K562 (cell line): ENCODE results near the gene NEB. TPM values are rescaled to one million over a fixed set of nuclear protein-coding genes. Genes with fewer than 3 reads are reported as not detected.

Experiments
- ATAC-seq: fragments of 200-7000 bp; cut with Tn5 transposase; 3 replicates; pipeline ENCODE4 v1.9.1; 2020; ENCODE audit warnings: moderate library complexity
- Bru-seq: library from RNA; stranded (reverse); fragments of 400-500 nt; gene quantifications from one replicate; lab custom pipeline; 2021; lab: Mats Ljungman, UMichigan
- BruChase-seq, 2 experiments: library from RNA; stranded (reverse); fragments of 400-500 nt; gene quantifications; one replicate each; lab custom pipeline; 2021; lab: Mats Ljungman, UMichigan
- BruUV-seq: library from RNA; stranded (reverse); fragments of 400-500 nt; replicated peaks from 2 replicates; lab custom pipeline; 2021; lab: Mats Ljungman, UMichigan
- CTCF ChIA-PET: fragments of 300-600 bp; formaldehyde crosslinking; extraction: SDS; loops from one replicate; lab custom pipeline; 2021; ENCODE audit warnings: low intra/inter-chr PET ratio; lab: Yijun Ruan, JAX
- POLR2A ChIA-PET: fragments of 300-600, 350-650 bp; sonication (Branson Sonifier 250); formaldehyde crosslinking; extraction: SDS; loops from one replicate; lab custom pipeline; 2021; ENCODE audit warnings: antibody characterized with exemption, inconsistent platforms; lab: Yijun Ruan, JAX
- DNase-seq, 4 experiments: peaks; one replicate each; pipeline versions ENCODE4 v3.0.0 to v3.0.0-alpha.2; 2011 to 2018; ENCODE audit warnings: low spot score in 3 of 4, mixed read lengths in 3 of 4; ENCODE audit errors: extremely low read depth in 1 of 4
- FAIRE-seq: peaks from 2 replicates; lab custom pipeline; 2011; peaks lifted over from hg19 to GRCh38; lab: Jason Lieb, UNC
- H2AFZ ChIP-seq: 2 replicates; pipeline ENCODE4 v1.6.0; 2011; ENCODE audit warnings: low read depth, low read length, control low read depth, inconsistent platforms
- H3K27ac ChIP-seq: fragments of 200-600 bp; 3 replicates; pipeline ENCODE4 v1.8.0; 2011; ENCODE audit warnings: low read depth, mild to moderate bottlenecking, control low read depth, inconsistent platforms, low read length, moderate library complexity, mixed read lengths; ENCODE audit errors: extremely low read depth
- H3K27me3 ChIP-seq, 2 experiments: fragments of 300-600 bp in 1 of 2; 2 replicates in 1 of 2; 3 replicates in 1 of 2; pipeline versions ENCODE4 v1.6.0 to v1.8.0; 2011; ENCODE audit warnings: inconsistent platforms in 2 of 2, low read length in 2 of 2, mild to moderate bottlenecking in 1 of 2, mixed read lengths in 1 of 2, moderate library complexity in 1 of 2; ENCODE audit not compliant: control insufficient read depth in 2 of 2, insufficient read depth in 2 of 2
- H3K36me3 ChIP-seq: fragments of 300-600 bp; 3 replicates; pipeline ENCODE4 v1.8.0; 2011; ENCODE audit warnings: mild to moderate bottlenecking, low read length, inconsistent platforms; ENCODE audit not compliant: control insufficient read depth, insufficient read depth
- H3K4me1 ChIP-seq, 2 experiments: fragments of 200-600 bp in 1 of 2; replicated peaks in 1 of 2; 2 replicates in 1 of 2; 3 replicates in 1 of 2; pipeline versions ENCODE4 v1.5.1 to v1.8.0; 2011; ENCODE audit warnings: inconsistent platforms in 2 of 2, low read length in 2 of 2, mild to moderate bottlenecking in 1 of 2, mixed read lengths in 1 of 2, moderate library complexity in 1 of 2; ENCODE audit not compliant: control insufficient read depth in 2 of 2, insufficient read depth in 2 of 2
- H3K4me2 ChIP-seq: 2 replicates; pipeline ENCODE4 v1.6.1; 2011; ENCODE audit warnings: low read length, control low read depth, inconsistent platforms, mixed read lengths; ENCODE audit not compliant: insufficient read depth
- H3K4me3 ChIP-seq: fragments of 200-600 bp; sonication (generic), shearing (Covaris generic); 2 replicates; pipeline ENCODE4 v1.5.1; 2016; ENCODE audit warnings: control low read depth, inconsistent platforms
- H3K79me2 ChIP-seq: fragments of 200-600 bp; 3 replicates; pipeline ENCODE4 v1.8.0; 2011; ENCODE audit warnings: low read length, inconsistent platforms; ENCODE audit not compliant: control insufficient read depth, insufficient read depth
- H3K9ac ChIP-seq, 2 experiments: 2 replicates each; pipeline versions ENCODE4 v1.6.0 to v1.6.1; 2011; ENCODE audit warnings: low read depth in 2 of 2, low read length in 2 of 2, control low read depth in 1 of 2, inconsistent platforms in 1 of 2, mild to moderate bottlenecking in 1 of 2, mixed read lengths in 1 of 2; ENCODE audit not compliant: insufficient read depth in 1 of 2
- H3K9me1 ChIP-seq: one replicate; pipeline ENCODE4 v1.6.0; 2011; ENCODE audit warnings: inconsistent platforms, mild to moderate bottlenecking, low read length, moderate library complexity; ENCODE audit not compliant: control insufficient read depth, insufficient read depth
- H3K9me3 ChIP-seq: replicated peaks from 2 replicates; pipeline ENCODE4 v1.5.1; 2011; ENCODE audit warnings: low read depth, low read length, inconsistent platforms; ENCODE audit not compliant: control insufficient read depth, insufficient read depth
- H4K20me1 ChIP-seq: replicated peaks from 2 replicates; pipeline ENCODE4 v1.6.1; 2011; ENCODE audit warnings: low read length, inconsistent platforms, mixed read lengths; ENCODE audit not compliant: control insufficient read depth, insufficient read depth
- USF2 ChIP-seq: sonication (generic); formaldehyde crosslinking; IDR thresholded peaks from 2 replicates; pipeline ENCODE4 v1.5.0; 2020; ENCODE audit warnings: missing genetic modification reagents
- ZNF717 ChIP-seq: fragments of 250-450 bp; sonication (Bioruptor Pico); IDR thresholded peaks from 2 replicates; pipeline ENCODE4 v1.5.0; 2021
- WGBS: fragments of 100-300 bp; shearing (Covaris generic); methylation state at CpG from one replicate; pipeline ENCODE4 v1.1.6; 2016; ENCODE audit warnings: low coverage, mixed read lengths; ENCODE audit not compliant: insufficient coverage; ENCODE audit errors: missing lambda C conversion rate; 5-methylcytosine and 5-hydroxymethylcytosine counted together
- in situ Hi-C: fragments of 300-500 bp; cut with MboI; formaldehyde crosslinking; loops from 4 replicates; pipeline ENCODE4 v1.15.0; 2018; ENCODE audit warnings: inconsistent platforms, mixed read lengths
- intact Hi-C: fragments of 100-400 bp; cut with micrococcal nuclease; formaldehyde crosslinking; loops from 2 replicates; pipeline ENCODE4 v1.14.2; 2022
- long read RNA-seq, 3 experiments: library from polyadenylated mRNA in 2 of 3; library from RNA in 1 of 3; unstranded in 2 of 3; stranded (forward) in 1 of 3; transcript quantifications; one replicate each; pipeline ENCODE4 v2.0.0, GENCODE V29; 2019 to 2022
- polyA minus RNA-seq, 3 experiments: library from RNA; depleted of rRNA, polyadenylated mRNA; stranded (reverse); fragments of >200 nt; gene quantifications; 2 replicates each; pipeline ENCODE4 v1.2.3, GENCODE V29; 2011
- polyA plus RNA-seq, 8 experiments: library from polyadenylated mRNA; depleted of rRNA in 4 of 8; stranded (reverse) in 5 of 8; unstranded in 3 of 8; fragments of >200 nt; fragmentation: Nextera tagmentation in 2 of 8; fragmentation: Illumina TruSeq in 1 of 8; extraction: Ambion mirVana in 2 of 8; extraction: Trizol in 1 of 8; gene quantifications; 2 replicates each; pipeline versions ENCODE4 v1.2.1 to v1.2.3, GENCODE V29; 2011 to 2014; ENCODE audit warnings: inconsistent platforms in 1 of 8, missing spikeins in 1 of 8
- total RNA-seq, 7 experiments: library from RNA; depleted of rRNA in 6 of 7; stranded (reverse); fragments of >200 nt in 6 of 7; fragmentation: Illumina TruSeq in 2 of 7; extraction: Trizol in 2 of 7; gene quantifications; 2 replicates each; pipeline versions ENCODE4 v1.2.1 to v1.2.3, GENCODE V29; 2011 to 2021; ENCODE audit warnings: low replicate concordance in 1 of 7

Gene NEB
- total RNA-seq (2011; cell fraction: chromatin; rRNA removed; ENCODE audit: low replicate concordance): 1.6 and 8.7 TPM in 2 replicates
- total RNA-seq (2011; cell fraction: nucleolus; rRNA removed): 0.50 and 1.4 TPM in 2 replicates
- total RNA-seq (2011; cell fraction: nucleoplasm; rRNA removed): 2.7 and 3.7 TPM in 2 replicates
- 2.7 and 3.8 TPM in 2 replicates for total RNA-seq (2014; rRNA removed)
- 3.8 and 5.1 TPM in 2 replicates for total RNA-seq (2014; rRNA removed; fragmentation: Illumina TruSeq; extraction: Trizol)
- 3.6 and 4.4 TPM in 2 replicates for total RNA-seq (2015; rRNA removed; fragmentation: Illumina TruSeq; extraction: Trizol)
- total RNA-seq (2021): 2.2 and 2.5 TPM in 2 replicates
- 0.65 and 1.7 TPM in 2 replicates for polyA plus RNA-seq (2011; rRNA removed)
- 0.49 and 0.63 TPM in 2 replicates for polyA plus RNA-seq (2011; cell fraction: cytosol; rRNA removed)
- polyA plus RNA-seq (2011; cell fraction: nucleus; rRNA removed): 2.0 and 2.9 TPM in 2 replicates
- 3.9 and 12.9 TPM in 2 replicates for polyA plus RNA-seq (2012)
- polyA plus RNA-seq (2014; fragmentation: Illumina TruSeq; extraction: Trizol): 3.2 and 3.7 TPM in 2 replicates
- 1 to 10 TPM; 1.7 to 3.4 TPM for polyA plus RNA-seq (2014; fragmentation: Nextera tagmentation; extraction: Ambion mirVana)
- polyA plus RNA-seq (2014; rRNA removed): 2.9 and 8.3 TPM in 2 replicates
- 2.6 and 3.6 TPM in 2 replicates for polyA minus RNA-seq (2011; rRNA and poly(A)+ RNA removed)
- 1.2 and 1.7 TPM in 2 replicates for polyA minus RNA-seq (2011; cell fraction: cytosol; rRNA and poly(A)+ RNA removed)
- 4.2 and 4.4 TPM in 2 replicates for polyA minus RNA-seq (2011; cell fraction: nucleus; rRNA and poly(A)+ RNA removed)
- percentile 28 among the genes with signal in this experiment for Bru-seq, nascent RNA
- BruChase-seq, experiment 1, labeled RNA remaining after a 2-hour chase: percentile 38 among the genes with signal in this experiment
- BruChase-seq, experiment 2, labeled RNA remaining after a 6-hour chase: percentile 41 among the genes with signal in this experiment
- long read RNA-seq, experiment 1, partial matches to known transcripts: 3 of 9 reads
- long read RNA-seq, experiment 1, other reads (novel, unspliced or antisense): 6 of 9 reads
- long read RNA-seq, experiment 2, partial matches to known transcripts: 0 of 1 reads
- long read RNA-seq, experiment 2, other reads (novel, unspliced or antisense): 1 of 1 reads
- long read RNA-seq, experiment 3, partial matches to known transcripts: 0 of 2 reads
- long read RNA-seq, experiment 3, other reads (novel, unspliced or antisense): 2 of 2 reads

- no peaks in the 10 kb centered on the region for H3K79me2 ChIP-seq
- in situ Hi-C loops (no loop called here), intact Hi-C loops (no loop called here)
- TF ChIP-seq USF2: peak; percentile 29; the same call in 1 of the 2 replicates
- no peak for TF ChIP-seq ZNF717 (CRISPR knock-in tag)
- no peak within 1 kb of the TSS for H3K4me3 ChIP-seq
- H2AFZ ChIP-seq: peak within 1 kb of the TSS; percentile 51
- 41% methylated on average over 11 of the region's 11 CpGs for WGBS
- no peak within 1 kb of the TSS for H3K27ac ChIP-seq
- ChIA-PET CTCF (interaction anchor here (1.1 kb wide), 1 partner anchor 95 kb away, joined by 4 read pairs; no protein-coding TSS in a partner anchor), POLR2A (interaction anchor here (0.8 to 1.5 kb wide), 3 partner anchors 9 to 22 kb away, joined by 3 to 6 read pairs (median 5); no protein-coding TSS in a partner anchor)
- ATAC-seq (peak; percentile 22; the same call in 2 of the 3 replicates), DNase-seq (no peak), FAIRE-seq (no peak)
- no peak within 1 kb of the TSS for H3K4me2 ChIP-seq
- no peaks in the 10 kb centered on the region for H3K4me1 ChIP-seq
- no peaks in the 10 kb centered on the region for H4K20me1 ChIP-seq
- BruUV-seq: no TSS peak
- H3K9ac ChIP-seq: no peak within 1 kb of the TSS
- H3K27me3 ChIP-seq: no peaks in the 10 kb centered on the region
- H3K36me3 ChIP-seq: no peaks in the 10 kb centered on the region
- no peaks in the 10 kb centered on the region for H3K9me3 ChIP-seq
- H3K9me1 ChIP-seq: no peaks in the 10 kb centered on the region
Observed at GRCh38 chr2:151733771-151734672, at the start of gene NEB. NEB (minus strand) TSS chr2:151734476; CDS start chr2:151733156, 1,320 bp downstream.
